ENCODE data around the gene SYTL3. TPM values are rescaled to one million over a fixed set of nuclear protein-coding genes. Genes with fewer than 3 reads are reported as not detected.

Gene SYTL3
- total and polyA plus RNA-seq, 9 of the 15 experiments (the other 6 are each of a cell fraction or from before 2014, with no cell fraction given) = 0.04 to 0.46 (median 0.17) TPM; not detected in 1

DNA sequence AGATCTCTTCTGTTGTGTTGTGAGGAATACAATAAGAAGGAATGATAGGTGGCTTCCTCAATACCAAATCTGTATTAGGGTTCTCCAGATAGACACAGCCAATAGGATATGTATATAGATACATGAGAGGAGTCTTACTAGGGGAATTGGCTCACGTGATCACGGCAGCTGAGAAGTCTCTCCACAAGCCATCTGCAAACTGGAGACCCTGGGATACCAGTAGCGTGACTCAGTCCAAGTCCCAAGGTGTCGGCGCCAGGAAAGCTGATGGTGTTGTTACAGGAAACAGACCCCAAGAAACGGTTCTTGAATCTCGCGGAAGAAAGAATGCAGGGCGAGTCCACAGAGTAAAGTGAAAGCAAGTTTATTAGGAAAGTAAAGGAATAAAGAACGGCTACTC, 61.4 kb downstream of the SYTL3 start:
- no peak for ATAC-seq
- no peak overlapping the region for H3K9ac ChIP-seq (ENCODE audit: insufficient read depth in 1 of 2, low read depth in 2 of 2, low read length in 2 of 2)

More for the DNA sequence above, 61.4 kb downstream of the SYTL3 start:
- H3K79me2 ChIP-seq (ENCODE audit: control insufficient read depth, insufficient read depth, low read length) = no peaks in the 10 kb centered on the region
- intact Hi-C loops (cut with micrococcal nuclease) = no loop called here
- no peak for FAIRE-seq
- H3K9me3 ChIP-seq (replicated peaks; ENCODE audit: control insufficient read depth, insufficient read depth, low read depth, low read length) = no peaks in the 10 kb centered on the region
- peak overlapping the region; percentile 23; the same call in 1 of the 2 replicates for H3K4me2 ChIP-seq (ENCODE audit: insufficient read depth, low read length)
- H4K20me1 ChIP-seq (replicated peaks; ENCODE audit: control insufficient read depth, insufficient read depth, low read length) = no peaks in the 10 kb centered on the region
- H3K4me3 ChIP-seq = no peak overlapping the region
- H3K4me1 ChIP-seq (replicated peaks in 1 of 2; ENCODE audit: control insufficient read depth in 2 of 2, insufficient read depth in 2 of 2, low read length in 2 of 2) = peaks cover 16 to 19% of the 10 kb centered on the region in 2 experiments
- peak overlapping the region; percentile 66 for H2AFZ ChIP-seq (ENCODE audit: low read depth, low read length)
- H3K27me3 ChIP-seq (ENCODE audit: control insufficient read depth in 2 of 2, insufficient read depth in 2 of 2, low read length in 2 of 2) = no peaks in the 10 kb centered on the region
- POLR2A ChIA-PET = interaction anchor here (0.6 to 1.0 kb wide), 2 partner anchors 25 to 68 kb away, joined by 3 to 5 read pairs; no protein-coding TSS in a partner anchor
- in situ Hi-C loops (cut with MboI) = loop anchor here (25.0 kb wide), 1 partner anchor 276 kb away; no protein-coding TSS in a partner anchor
- H3K27ac ChIP-seq (ENCODE audit: extremely low read depth, low read depth, low read length) = no peak overlapping the region
- TF ChIP-seq, protein P1, sequence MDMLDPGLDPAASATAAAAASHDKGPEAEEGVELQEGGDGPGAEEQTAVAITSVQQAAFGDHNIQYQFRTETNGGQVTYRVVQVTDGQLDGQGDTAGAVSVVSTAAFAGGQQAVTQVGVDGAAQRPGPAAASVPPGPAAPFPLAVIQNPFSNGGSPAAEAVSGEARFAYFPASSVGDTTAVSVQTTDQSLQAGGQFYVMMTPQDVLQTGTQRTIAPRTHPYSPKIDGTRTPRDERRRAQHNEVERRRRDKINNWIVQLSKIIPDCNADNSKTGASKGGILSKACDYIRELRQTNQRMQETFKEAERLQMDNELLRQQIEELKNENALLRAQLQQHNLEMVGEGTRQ (CRISPR knock-in tag; IDR thresholded peaks at IDR 0.05) = peak; percentile 43; the same call in 1 of the 2 replicates
- TF ChIP-seq LEF1 (IDR thresholded peaks at IDR 0.05) = no peak
- TF ChIP-seq BHLHE40 (IDR thresholded peaks at IDR 0.05; ENCODE audit: low read length) = peak; percentile 18; the same call in 1 of the 2 replicates
- TF ChIP-seq, protein P2, sequence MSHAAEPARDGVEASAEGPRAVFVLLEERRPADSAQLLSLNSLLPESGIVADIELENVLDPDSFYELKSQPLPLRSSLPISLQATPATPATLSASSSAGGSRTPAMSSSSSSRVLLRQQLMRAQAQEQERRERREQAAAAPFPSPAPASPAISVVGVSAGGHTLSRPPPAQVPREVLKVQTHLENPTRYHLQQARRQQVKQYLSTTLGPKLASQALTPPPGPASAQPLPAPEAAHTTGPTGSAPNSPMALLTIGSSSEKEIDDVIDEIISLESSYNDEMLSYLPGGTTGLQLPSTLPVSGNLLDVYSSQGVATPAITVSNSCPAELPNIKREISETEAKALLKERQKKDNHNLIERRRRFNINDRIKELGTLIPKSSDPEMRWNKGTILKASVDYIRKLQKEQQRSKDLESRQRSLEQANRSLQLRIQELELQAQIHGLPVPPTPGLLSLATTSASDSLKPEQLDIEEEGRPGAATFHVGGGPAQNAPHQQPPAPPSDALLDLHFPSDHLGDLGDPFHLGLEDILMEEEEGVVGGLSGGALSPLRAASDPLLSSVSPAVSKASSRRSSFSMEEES (CRISPR knock-in tag; IDR thresholded peaks at IDR 0.05) = peak; percentile 50
- BruUV-seq (replicated peaks) = no TSS peak
- CTCF ChIA-PET (ENCODE audit: low intra/inter-chr PET ratio) = no interaction called here
- no peaks in the 10 kb centered on the region for H3K36me3 ChIP-seq (ENCODE audit: control insufficient read depth, insufficient read depth, low read length)
- WGBS (ENCODE audit: insufficient coverage, low coverage, missing lambda C conversion rate) = 49% methylated on average over 10 of the region's 10 CpGs
- DNase-seq (ENCODE audit: extremely low read depth in 1 of 4, low spot score in 3 of 4) = no peak
- no peaks in the 10 kb centered on the region for H3K9me1 ChIP-seq (ENCODE audit: control insufficient read depth, insufficient read depth, low read length)

Measured in K562 (cell line).